MCF 10A (cell line): Measurements from ENCODE around the gene SELENOM. TPM values are rescaled to one million over a fixed set of nuclear protein-coding genes. Genes with fewer than 3 reads are reported as not detected.
"Not testable (repeated sequence)": the region's sequence is repeated elsewhere in the genome, so short reads cannot be mapped to it uniquely, and the experiment has no call there.

Experiments
- BruUV-seq: library from RNA; stranded (reverse); fragments of 400-500 nt; replicated peaks from 2 replicates; lab custom pipeline; 2021; lab: Mats Ljungman, UMichigan
- CTCF ChIA-PET: fragments of 300-600 bp; sonication (Branson Sonifier 250); formaldehyde crosslinking; extraction: SDS; loops from one replicate; lab custom pipeline; 2021; ENCODE audit warnings: antibody characterized with exemption, inconsistent platforms; lab: Yijun Ruan, JAX
- POLR2A ChIA-PET: fragments of 300-600, 350-650 bp; sonication (Branson Sonifier 250); formaldehyde crosslinking; extraction: SDS; loops from one replicate; lab custom pipeline; 2020; ENCODE audit warnings: antibody characterized with exemption, inconsistent platforms; lab: Yijun Ruan, JAX
- DNase-seq: peaks from one replicate; pipeline ENCODE4 v3.0.0-alpha.2; 2018; ENCODE audit not compliant: unreplicated experiment
- H3K27ac Mint-ChIP-seq: one replicate; pipeline ENCODE4 v1.8.0; 2022; ENCODE audit warnings: mild to moderate bottlenecking, low read depth, mixed read lengths; ENCODE audit not compliant: unreplicated experiment
- H3K27me3 Mint-ChIP-seq: one replicate; pipeline ENCODE4 v1.8.0; 2022; ENCODE audit warnings: mixed read lengths; ENCODE audit not compliant: insufficient read depth, unreplicated experiment
- H3K36me3 Mint-ChIP-seq: one replicate; pipeline ENCODE4 v1.8.0; 2022; ENCODE audit warnings: mild to moderate bottlenecking, moderate library complexity, mixed read lengths; ENCODE audit not compliant: insufficient read depth, unreplicated experiment
- H3K4me1 Mint-ChIP-seq: one replicate; pipeline ENCODE4 v1.8.0; 2022; ENCODE audit warnings: mixed read lengths; ENCODE audit not compliant: insufficient read depth, unreplicated experiment
- H3K4me3 Mint-ChIP-seq: one replicate; pipeline ENCODE4 v1.8.0; 2022; ENCODE audit warnings: mild to moderate bottlenecking, moderate library complexity, mixed read lengths; ENCODE audit not compliant: unreplicated experiment
- H3K9me3 Mint-ChIP-seq: one replicate; pipeline ENCODE4 v1.8.0; 2022; ENCODE audit warnings: mixed read lengths; ENCODE audit not compliant: unreplicated experiment
- CTCF ChIP-seq: fragments of 200-600 bp; IDR thresholded peaks from one replicate; pipeline ENCODE4 v1.8.0; 2022; ENCODE audit warnings: antibody characterized with exemption, mild to moderate bottlenecking; ENCODE audit not compliant: unreplicated experiment
- intact Hi-C: fragments of 100-400 bp; cut with micrococcal nuclease; formaldehyde crosslinking; loops from 2 replicates; pipeline ENCODE4 v1.14.1; 2022
- total RNA-seq: library from RNA; stranded (reverse); gene quantifications from 2 replicates; pipeline ENCODE4 v1.2.3, GENCODE V29; 2022

The SELENOM gene
- total RNA-seq, 1 experiment from 2014 or later, result 44.9 TPM

- Mint-ChIP-seq H3K4me1 (peaks cover 7% of the 10 kb centered on the region), H3K27me3 (no peaks in the 10 kb centered on the region), H3K9me3 (no peaks in the 10 kb centered on the region), H3K36me3 (no peaks in the 10 kb centered on the region), H3K4me3 (no peak overlapping the region), H3K27ac (no peak overlapping the region)
- intact Hi-C loops, result no loop called here
- ChIA-PET POLR2A (interaction anchor here (1.0 to 5.7 kb wide), 3 partner anchors 9 to 28 kb away, joined by 4 to 80 read pairs (median 7); partner anchors contain the start of gene SMTN), CTCF (interaction anchor here (0.5 to 1.8 kb wide), 7 partner anchors 10 to 301 kb away, joined by 3 to 6 read pairs (median 4); no protein-coding TSS in a partner anchor)
- DNase-seq, result no peak
- no TSS peak for BruUV-seq
- TF ChIP-seq CTCF, result no peak
Measured at GRCh38 chr22:31064369-31064768, 43.0 kb downstream of the SELENOM start.

GRCh38 chr22:31062566-31063230 lies 44.7 kb downstream of the SELENOM start:
- Mint-ChIP-seq H3K36me3 (no peaks in the 10 kb centered on the region), H3K27ac (peak overlapping the region; percentile 82), H3K4me3 (no peak overlapping the region), H3K9me3 (no peaks in the 10 kb centered on the region), H3K4me1 (peaks cover 7% of the 10 kb centered on the region), H3K27me3 (no peaks in the 10 kb centered on the region)
- no TSS peak for BruUV-seq
- ChIA-PET POLR2A (interaction anchor here (0.6 to 5.7 kb wide), 18 partner anchors 9 to 396 kb away, joined by 3 to 80 read pairs (median 4); partner anchors contain the start of genes MORC2, SELENOM, SMTN and TUG1), CTCF (interaction anchor here (0.6 to 1.4 kb wide), 6 partner anchors 12 to 225 kb away, joined by 3 to 7 read pairs (median 5); partner anchors contain the start of gene SMTN)
- DNase-seq, result peak; percentile 83
- intact Hi-C loops, result no loop called here
- TF ChIP-seq CTCF, result no peak

- BruUV-seq, H3K4me3 Mint-ChIP-seq, H3K27ac Mint-ChIP-seq, H3K9me3 Mint-ChIP-seq, CTCF ChIA-PET, H3K36me3 Mint-ChIP-seq, DNase-seq, H3K27me3 Mint-ChIP-seq: not testable (repeated sequence)
- POLR2A ChIA-PET, result interaction anchor here (3.9 to 5.7 kb wide), 2 partner anchors 23 to 91 kb away, joined by 43 to 80 read pairs; partner anchors contain the start of genes MORC2, SMTN and TUG1
- intact Hi-C loops, result loop anchor here (2.0 kb wide), 1 partner anchor 21 kb away; the partner anchor contains the start of gene SMTN
- peaks cover 16% of the 10 kb centered on the region for H3K4me1 Mint-ChIP-seq
Measured at GRCh38 chr22:31059663-31060062, 47.7 kb downstream of the SELENOM start.

- no peak for TF ChIP-seq CTCF
- ChIA-PET CTCF (interaction anchor here (0.8 to 1.6 kb wide), 3 partner anchors 20 to 293 kb away, joined by 3 to 5 read pairs (median 4); no protein-coding TSS in a partner anchor), POLR2A (interaction anchor here (0.7 to 4.0 kb wide), 3 partner anchors 25 to 88 kb away, joined by 3 to 31 read pairs (median 7); partner anchors contain the start of genes MORC2, SMTN and TUG1)
- no peak for DNase-seq
- H3K27ac Mint-ChIP-seq, result no peak overlapping the region
- intact Hi-C loops, result no loop called here
- H3K4me1 Mint-ChIP-seq, result peaks cover 16% of the 10 kb centered on the region
- H3K27me3 Mint-ChIP-seq, result no peaks in the 10 kb centered on the region
- no peaks in the 10 kb centered on the region for H3K9me3 Mint-ChIP-seq
- BruUV-seq, result no TSS peak
- no peak overlapping the region for H3K4me3 Mint-ChIP-seq
- no peaks in the 10 kb centered on the region for H3K36me3 Mint-ChIP-seq
Measured at GRCh38 chr22:31056986-31057599, 50.3 kb downstream of the SELENOM start.
